AG04449 (cell line): ENCODE data around the gene ZSWIM7.

Source experiments
- CTCF ChIA-PET: fragments of 350-600 bp; formaldehyde crosslinking; extraction: SDS; loops from one replicate; lab custom pipeline; 2021; ENCODE audit warnings: antibody characterized with exemption; lab: Yijun Ruan, JAX
- POLR2A ChIA-PET: fragments of 400-600, 350-600 bp; formaldehyde crosslinking; extraction: SDS; loops from one replicate; lab custom pipeline; 2020; ENCODE audit warnings: antibody characterized with exemption, inconsistent platforms; lab: Yijun Ruan, JAX
- DNase-seq: peaks from one replicate; pipeline ENCODE4 v3.0.0-alpha.2; 2010; ENCODE audit warnings: low read depth, low spot score
- H3K4me3 ChIP-seq: 2 replicates; pipeline ENCODE4 v1.5.1; 2011; ENCODE audit warnings: low read depth, mild to moderate bottlenecking, control low read depth, low read length
- CTCF ChIP-seq: IDR thresholded peaks from one replicate; pipeline ENCODE4 v1.5.1; 2011; ENCODE audit warnings: mild to moderate bottlenecking, moderate library complexity, low read length, control low read depth, inconsistent platforms; ENCODE audit not compliant: insufficient read depth; ENCODE audit errors: missing control alignments

Gene ZSWIM7

GRCh38 chr17:15967706-15968399 is 31.7 kb downstream of the ZSWIM7 start:
- POLR2A ChIA-PET, result no interaction called here
- CTCF ChIA-PET, result interaction anchor here (3.7 kb wide), 1 partner anchor 23 kb away, joined by 15 read pairs; the partner anchor contains the start of gene ADORA2B

GRCh38 chr17:15966879-15967248 is 32.6 kb downstream of the ZSWIM7 start:
- no peak for DNase-seq
- CTCF ChIA-PET, result interaction anchor here (1.2 to 3.7 kb wide), 3 partner anchors 8 to 138 kb away, joined by 3 to 15 read pairs (median 5); partner anchors contain the start of gene ADORA2B
- POLR2A ChIA-PET, result no interaction called here
- H3K4me3 ChIP-seq, result no peak overlapping the region
- no peak for TF ChIP-seq CTCF

More at GRCh38 chr17:15967706-15968399, 31.7 kb downstream of the ZSWIM7 start:
- no peak for DNase-seq
- H3K4me3 ChIP-seq, result no peak overlapping the region
- TF ChIP-seq CTCF, result no peak

GRCh38 chr17:15966183-15966878 is 33.2 kb downstream of the ZSWIM7 start:
- no peak overlapping the region for H3K4me3 ChIP-seq
- no peak for TF ChIP-seq CTCF
- POLR2A ChIA-PET, result no interaction called here
- DNase-seq, result no peak
- CTCF ChIA-PET, result interaction anchor here (1.2 to 3.7 kb wide), 3 partner anchors 9 to 138 kb away, joined by 3 to 15 read pairs (median 5); partner anchors contain the start of gene ADORA2B

- CTCF ChIA-PET, result interaction anchor here (1.2 to 3.7 kb wide), 3 partner anchors 10 to 137 kb away, joined by 3 to 15 read pairs (median 5); partner anchors contain the start of gene ADORA2B
- no peak for TF ChIP-seq CTCF
- no peak overlapping the region for H3K4me3 ChIP-seq
- no peak for DNase-seq
- POLR2A ChIA-PET, result no interaction called here
Measured at GRCh38 chr17:15965528-15965927, 34.0 kb downstream of the ZSWIM7 start.

- CTCF ChIA-PET, result interaction anchor here (1.0 kb wide), 1 partner anchor 36 kb away, joined by 3 read pairs; the partner anchor contains the start of gene ZSWIM7
Measured at GRCh38 chr17:15963670-15964110, 35.8 kb downstream of the ZSWIM7 start.

More at GRCh38 chr17:15963670-15964110, 35.8 kb downstream of the ZSWIM7 start:
- POLR2A ChIA-PET, result no interaction called here
- DNase-seq, result no peak
- H3K4me3 ChIP-seq, result no peak overlapping the region
- no peak for TF ChIP-seq CTCF
